IPS-NIHi11 (cell line): ENCODE results near the gene HDAC9.
"Not testable (repeated sequence)": the region's sequence is repeated elsewhere in the genome, so short reads cannot be mapped to it uniquely, and the experiment has no call there.

Experiments
- DNase-seq: peaks from one replicate; pipeline ENCODE4 v3.0.0; 2012; ENCODE audit warnings: mixed read lengths, low spot score

HDAC9 gene

GRCh38 chr7:18974803-18975202 is 479.3 kb downstream of the HDAC9 start:
- DNase-seq: no peak

- no peak for DNase-seq
These were observed 479.7 kb downstream of the HDAC9 start for GRCh38 chr7:18975276-18975675.

GRCh38 chr7:18975689-18976280 is 480.2 kb downstream of the HDAC9 start:
- no peak for DNase-seq

- DNase-seq: no peak
These were observed 481.3 kb downstream of the HDAC9 start for GRCh38 chr7:18976715-18977471.

- no peak for DNase-seq
These were observed 482.6 kb downstream of the HDAC9 start for GRCh38 chr7:18978108-18978495.

- DNase-seq: not testable (repeated sequence)
These were observed 495.2 kb downstream of the HDAC9 start for GRCh38 chr7:18990700-18991099.

GRCh38 chr7:18993933-18994668 is 498.6 kb downstream of the HDAC9 start:
- DNase-seq: no peak

GRCh38 chr7:18995270-18995671 is 499.7 kb downstream of the HDAC9 start:
- no peak for DNase-seq

GRCh38 chr7:18995811-18996426 is 500.4 kb downstream of the HDAC9 start:
- no peak for DNase-seq

- no peak for DNase-seq
These were observed 501.0 kb downstream of the HDAC9 start for GRCh38 chr7:18996583-18996982.

GRCh38 chr7:18997477-18998150 is 502.1 kb downstream of the HDAC9 start:
- DNase-seq: no peak

- no peak for DNase-seq
These were observed 504.9 kb downstream of the HDAC9 start for GRCh38 chr7:19000410-19000809.

GRCh38 chr7:19001854-19002253 is 506.3 kb downstream of the HDAC9 start:
- DNase-seq: no peak

GRCh38 chr7:19009241-19009935 is 513.8 kb downstream of the HDAC9 start:
- no peak for DNase-seq

- no peak for DNase-seq
These were observed 514.4 kb downstream of the HDAC9 start for GRCh38 chr7:19009936-19010280.

GRCh38 chr7:19011212-19011611 is 515.7 kb downstream of the HDAC9 start:
- no peak for DNase-seq

- no peak for DNase-seq
These were observed 519.5 kb downstream of the HDAC9 start for GRCh38 chr7:19015098-19015497.

- DNase-seq: no peak
These were observed 520.6 kb downstream of the HDAC9 start for GRCh38 chr7:19016140-19016539.

- no peak for DNase-seq
These were observed 521.8 kb downstream of the HDAC9 start for GRCh38 chr7:19017374-19017773.

GRCh38 chr7:19020062-19020461 is 524.5 kb downstream of the HDAC9 start:
- no peak for DNase-seq

GRCh38 chr7:19020711-19021110 is 525.2 kb downstream of the HDAC9 start:
- no peak for DNase-seq

GRCh38 chr7:19023477-19023876 is 527.9 kb downstream of the HDAC9 start:
- no peak for DNase-seq
